Body of pancreas (tissue), 4 donors: Measurements from ENCODE around the gene EFNA5. TPM values are rescaled to one million over a fixed set of nuclear protein-coding genes. Genes with fewer than 3 reads are reported as not detected.

Experiments used
- ATAC-seq: fragments of 150-250 bp; one replicate; pipeline ENCODE4 v1.9.1; 2016
- DNase-seq, 4 donors: peaks; one replicate each; pipeline ENCODE4 v3.0.0-alpha.2; 2019
- H3K27ac ChIP-seq, 4 donors: fragments of 200-600 bp; sonication (generic); 1 replicate in 3 of 4; 2 replicates in 1 of 4; pipeline versions ENCODE4 v1.5.1 to v1.6.1; 2016 to 2019; ENCODE audit warnings: mild to moderate bottlenecking in 1 of 4, mixed read lengths in 1 of 4, moderate library complexity in 1 of 4
- H3K27me3 ChIP-seq, 2 donors: fragments of 200-600 bp; sonication (generic); one replicate each; pipeline ENCODE4 v1.6.0; 2016; ENCODE audit warnings: mild to moderate bottlenecking in 1 of 2
- H3K36me3 ChIP-seq, 2 donors: fragments of 200-600 bp; sonication (generic); replicated peaks in 1 of 2; 2 replicates each; pipeline ENCODE4 v1.5.1; 2016; ENCODE audit warnings: low read depth in 2 of 2; ENCODE audit not compliant: insufficient read depth in 1 of 2
- H3K4me1 ChIP-seq: fragments of 200-600 bp; sonication (generic); one replicate; pipeline ENCODE4 v1.6.0; 2016
- H3K4me3 ChIP-seq, 2 donors: fragments of 200-600 bp; sonication (generic); 1 replicate in 1 of 2; 2 replicates in 1 of 2; pipeline ENCODE4 v1.5.1; 2016 to 2019
- H3K9me3 ChIP-seq, 3 donors: fragments of 200-600 bp; sonication (generic); 1 replicate in 2 of 3; 2 replicates in 1 of 3; pipeline ENCODE4 v1.5.1; 2016
- POLR2A ChIP-seq, 3 donors: fragments of 450-650 bp; IDR thresholded peaks; one replicate each; pipeline ENCODE4 v1.6.1; 2016; ENCODE audit warnings: antibody characterized with exemption in 3 of 3, mild to moderate bottlenecking in 2 of 3
- WGBS, 2 donors: methylation state at CpG; one replicate each; pipeline ENCODE4 v1.1.5; 2017; 5-methylcytosine and 5-hydroxymethylcytosine counted together
- intact Hi-C: fragments of 100-400 bp; cut with DNase I; formaldehyde crosslinking; loops from one replicate; pipeline ENCODE4 v1.15.1; 2023
- total RNA-seq, 2 donors: library from RNA; depleted of rRNA; stranded (reverse); fragments of >200 nt; gene quantifications; one replicate each; pipeline ENCODE4 v1.1.0, GENCODE V29; 2016
- TF ChIP-seq, protein P1 (sequence below), 7 experiments: fragments of 450-650 bp in 4 of 7; fragments of 200-600 bp in 3 of 7; sonication (generic) in 3 of 7; IDR thresholded peaks; one replicate each; pipeline ENCODE4 v1.5.1; 2016 to 2019; ENCODE audit warnings: antibody characterized with exemption in 7 of 7

Gene EFNA5
- total RNA-seq, 2 donors from 2014 or later, result 1.3 to 3.4 TPM

DNA sequence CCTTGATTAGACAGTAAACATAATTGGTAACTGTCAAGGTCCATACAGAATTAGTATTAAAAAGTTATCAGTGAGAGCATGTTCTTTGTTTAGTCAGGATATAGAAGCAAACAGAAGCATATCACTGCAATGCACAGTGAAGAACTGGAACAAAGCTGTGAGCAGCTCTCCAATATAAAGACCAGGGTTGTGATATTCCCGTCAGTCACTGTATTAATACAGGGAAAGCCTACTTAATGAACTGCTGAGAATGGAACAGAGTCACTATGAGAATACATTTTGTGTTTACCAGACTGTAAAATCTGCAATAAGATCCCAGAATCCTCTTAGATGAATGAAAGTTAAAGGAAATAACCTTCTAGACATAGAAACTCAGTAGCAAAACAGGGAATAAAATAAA is 58.2 kb downstream of the EFNA5 start:
- 50 to 67% methylated on average over 1 of the region's 1 CpG for WGBS, 2 donors
- no peak for ATAC-seq
- H3K27me3 ChIP-seq, result no peaks in the 10 kb centered on the region
- H3K27ac ChIP-seq, result no peak overlapping the region
- H3K36me3 ChIP-seq, result no peaks in the 10 kb centered on the region
- no peaks in the 10 kb centered on the region for H3K9me3 ChIP-seq
- TF ChIP-seq, protein P1, sequence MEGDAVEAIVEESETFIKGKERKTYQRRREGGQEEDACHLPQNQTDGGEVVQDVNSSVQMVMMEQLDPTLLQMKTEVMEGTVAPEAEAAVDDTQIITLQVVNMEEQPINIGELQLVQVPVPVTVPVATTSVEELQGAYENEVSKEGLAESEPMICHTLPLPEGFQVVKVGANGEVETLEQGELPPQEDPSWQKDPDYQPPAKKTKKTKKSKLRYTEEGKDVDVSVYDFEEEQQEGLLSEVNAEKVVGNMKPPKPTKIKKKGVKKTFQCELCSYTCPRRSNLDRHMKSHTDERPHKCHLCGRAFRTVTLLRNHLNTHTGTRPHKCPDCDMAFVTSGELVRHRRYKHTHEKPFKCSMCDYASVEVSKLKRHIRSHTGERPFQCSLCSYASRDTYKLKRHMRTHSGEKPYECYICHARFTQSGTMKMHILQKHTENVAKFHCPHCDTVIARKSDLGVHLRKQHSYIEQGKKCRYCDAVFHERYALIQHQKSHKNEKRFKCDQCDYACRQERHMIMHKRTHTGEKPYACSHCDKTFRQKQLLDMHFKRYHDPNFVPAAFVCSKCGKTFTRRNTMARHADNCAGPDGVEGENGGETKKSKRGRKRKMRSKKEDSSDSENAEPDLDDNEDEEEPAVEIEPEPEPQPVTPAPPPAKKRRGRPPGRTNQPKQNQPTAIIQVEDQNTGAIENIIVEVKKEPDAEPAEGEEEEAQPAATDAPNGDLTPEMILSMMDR (IDR thresholded peaks at IDR 0.05), result no peak
- TF ChIP-seq POLR2A (IDR thresholded peaks at IDR 0.05), result no peak
- H3K4me1 ChIP-seq, result no peaks in the 10 kb centered on the region
- no peak overlapping the region for H3K4me3 ChIP-seq
- intact Hi-C loops, result no loop called here
- DNase-seq, result no peak

DNA sequence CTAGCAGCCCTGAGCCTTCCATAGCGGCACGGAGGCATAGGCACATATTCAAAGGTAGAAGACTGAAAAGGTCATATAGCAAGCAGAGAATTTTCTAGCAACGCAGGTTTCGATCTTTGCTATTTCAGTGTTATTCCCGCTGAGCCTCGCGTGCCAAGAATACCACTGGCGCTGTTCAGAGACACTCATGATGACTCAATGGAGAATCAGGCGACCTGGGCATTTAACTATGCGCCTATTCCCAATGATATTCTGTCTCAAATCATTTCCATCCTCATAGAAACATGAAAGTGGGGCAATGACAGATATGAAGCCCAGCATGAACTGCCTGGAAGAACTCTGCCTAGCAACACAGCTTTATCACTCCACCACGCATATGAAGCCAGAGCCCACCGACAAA is 59.9 kb downstream of the EFNA5 start:
- H3K36me3 ChIP-seq, result no peaks in the 10 kb centered on the region
- no peak overlapping the region for H3K4me3 ChIP-seq
- ATAC-seq (no peak), DNase-seq (no peak)
- WGBS, 2 donors, result 94% methylated on average over 12 of the region's 12 CpGs
- peaks cover 5% of the 10 kb centered on the region for H3K4me1 ChIP-seq
- H3K9me3 ChIP-seq, result no peaks in the 10 kb centered on the region
- no peak overlapping the region for H3K27ac ChIP-seq
- no peaks in the 10 kb centered on the region for H3K27me3 ChIP-seq
- intact Hi-C loops, result no loop called here
- TF ChIP-seq, protein P1 (IDR thresholded peaks at IDR 0.05), result no peak
- TF ChIP-seq POLR2A (IDR thresholded peaks at IDR 0.05), result no peak

DNA sequence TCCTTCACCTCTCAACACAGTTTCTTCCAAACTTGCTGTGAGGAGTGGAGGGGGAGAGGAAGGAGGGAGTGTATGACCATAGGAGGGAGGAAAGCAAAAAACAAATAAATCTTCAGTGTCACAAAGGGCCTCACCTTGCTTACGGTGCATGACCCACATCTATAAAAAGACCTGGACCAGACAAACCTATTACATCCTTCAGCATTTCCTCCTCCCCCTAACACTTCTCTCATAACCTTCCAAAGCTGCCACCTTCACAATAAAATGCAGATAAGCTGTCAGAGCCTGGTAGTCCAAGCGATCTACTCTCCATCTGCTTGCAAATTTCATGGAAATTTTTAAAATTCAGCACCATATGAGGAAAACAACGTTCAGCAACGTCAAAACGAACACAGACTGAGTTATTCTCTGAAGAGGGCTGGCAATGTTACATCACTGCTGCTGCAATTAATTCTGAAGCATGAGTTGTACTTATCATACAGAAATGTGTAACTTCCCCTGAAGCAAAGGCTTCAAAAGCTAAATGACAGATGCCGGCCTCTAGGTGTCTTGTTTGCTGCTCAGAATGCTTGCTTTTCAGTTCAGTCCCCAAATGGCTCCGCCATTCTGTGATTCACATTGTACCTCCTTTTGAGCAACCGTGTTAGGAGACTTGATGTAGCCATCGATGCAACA is 62.9 kb downstream of the EFNA5 start:
- Histone ChIP-seq H3K9me3 (no peaks in the 10 kb centered on the region), H3K36me3 (no peaks in the 10 kb centered on the region), H3K4me3 (no peak overlapping the region), H3K4me1 (peaks cover 5% of the 10 kb centered on the region), H3K27ac (no peak overlapping the region), H3K27me3 (no peaks in the 10 kb centered on the region)
- intact Hi-C loops, result no loop called here
- no peak for TF ChIP-seq POLR2A (IDR thresholded peaks at IDR 0.05)
- TF ChIP-seq, protein P1 (IDR thresholded peaks at IDR 0.05), result no peak
- DNase-seq (no peak), ATAC-seq (no peak)
- 59 to 65% methylated on average over 9 of the region's 9 CpGs for WGBS, 2 donors

DNA sequence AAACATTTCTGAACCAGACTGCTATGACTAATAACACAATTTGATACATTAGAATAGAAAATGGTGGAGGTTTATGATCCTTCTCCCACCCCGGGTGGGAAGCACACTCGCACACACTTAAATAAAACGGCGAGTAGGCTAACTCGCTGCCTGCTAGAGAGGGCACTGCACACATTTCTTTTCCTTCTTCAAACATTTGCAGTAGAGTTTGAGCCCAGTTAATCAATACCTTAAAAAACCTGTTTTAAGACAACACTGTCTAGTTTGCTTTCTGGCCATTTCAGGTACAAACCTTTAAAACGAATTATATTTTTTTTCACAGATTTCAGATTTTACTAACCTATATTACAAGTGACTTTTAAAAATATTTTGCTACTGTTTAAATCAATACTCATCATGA is 63.5 kb downstream of the EFNA5 start:
- Histone ChIP-seq H3K4me3 (no peak overlapping the region), H3K36me3 (no peaks in the 10 kb centered on the region), H3K9me3 (no peaks in the 10 kb centered on the region), H3K27me3 (no peaks in the 10 kb centered on the region), H3K27ac (no peak overlapping the region), H3K4me1 (peaks cover 5% of the 10 kb centered on the region)
- no peak for ATAC-seq
- TF ChIP-seq POLR2A (IDR thresholded peaks at IDR 0.05), result no peak
- TF ChIP-seq, protein P1 (IDR thresholded peaks at IDR 0.05), result no peak
- 13 to 18% methylated on average over 6 of the region's 6 CpGs for WGBS, 2 donors
- DNase-seq, result no peak
- intact Hi-C loops, result no loop called here

DNA sequence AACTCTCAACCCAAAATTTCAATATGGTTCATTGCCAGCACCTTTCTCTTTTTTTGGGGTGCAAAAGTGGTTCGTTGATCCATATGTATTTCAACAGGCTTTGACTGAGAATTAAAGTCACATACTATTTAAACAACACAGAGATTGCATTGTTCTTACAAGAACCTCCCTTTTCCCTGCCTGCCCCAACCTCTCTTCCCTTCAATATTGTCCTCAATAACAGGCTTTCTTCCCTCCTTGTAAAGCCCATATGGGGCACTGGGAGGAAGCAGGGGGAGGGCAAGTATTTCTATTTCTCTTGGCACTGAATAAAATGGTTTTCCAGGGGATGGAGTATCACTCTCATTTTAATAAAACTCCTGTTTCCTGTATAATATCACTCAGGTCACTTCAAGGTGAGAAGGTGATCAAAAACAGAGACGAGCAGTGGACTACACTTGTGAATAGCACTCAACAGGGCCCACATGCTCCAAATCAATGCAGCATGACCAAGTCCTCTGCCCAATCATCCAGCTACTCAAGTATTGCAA is 65.1 kb downstream of the EFNA5 start:
- intact Hi-C loops, result no loop called here
- no peak for ATAC-seq
- Histone ChIP-seq H3K27me3 (no peaks in the 10 kb centered on the region), H3K4me3 (no peak overlapping the region), H3K4me1 (peaks cover 5% of the 10 kb centered on the region), H3K9me3 (no peaks in the 10 kb centered on the region), H3K27ac (no peak overlapping the region), H3K36me3 (no peaks in the 10 kb centered on the region)
- 62 to 73% methylated on average over 2 of the region's 2 CpGs for WGBS, 2 donors
- TF ChIP-seq, protein P1 (IDR thresholded peaks at IDR 0.05), result no peak
- TF ChIP-seq POLR2A (IDR thresholded peaks at IDR 0.05), result no peak
- DNase-seq, result no peak
